ENCODE results near the gene PLD5. TPM values are rescaled to one million over a fixed set of nuclear protein-coding genes. Genes with fewer than 3 reads are reported as not detected.
A peak's percentile ranks its signal among the peaks of the same experiment; 100 is the strongest.

The PLD5 gene
- not detected for total RNA-seq
- total RNA-seq (2013): not detected

GRCh38 chr1:242524571-242525359, at the start of gene PLD5:
Gene PLD5 (minus strand): TSS chr1:242524697.
- intact Hi-C loops (cut with micrococcal nuclease): no loop called here
- H3K9me3 ChIP-seq (ENCODE audit: control insufficient read depth, insufficient read depth, low read length): no peaks in the 10 kb centered on the region
- DNase-seq: no peak
- peaks cover 0 to 4% of the 10 kb centered on the region in 2 donors for H3K4me1 Mint-ChIP-seq
- H3K27ac Mint-ChIP-seq: no peak within 1 kb of the TSS
- no peaks in the 10 kb centered on the region for H3K9me3 Mint-ChIP-seq
- WGBS (ENCODE audit: insufficient coverage): 3% methylated on average over 77 of the region's 77 CpGs
- no peak within 1 kb of the TSS for H3K27ac ChIP-seq (ENCODE audit: low read length)
- H3K36me3 ChIP-seq (ENCODE audit: control insufficient read depth, insufficient read depth, low read length): no peaks in the 10 kb centered on the region
- no peak for ATAC-seq
- H3K4me1 ChIP-seq (ENCODE audit: control insufficient read depth, insufficient read depth, low read length): peaks cover 8% of the 10 kb centered on the region
- peak within 1 kb of the TSS; percentile 53 for H3K4me3 Mint-ChIP-seq
- H3K4me3 ChIP-seq (ENCODE audit: low read length): no peak within 1 kb of the TSS
- H3K36me3 Mint-ChIP-seq: no peaks in the 10 kb centered on the region
- no peak for TF ChIP-seq CTCF (IDR thresholded peaks at IDR 0.05)
- H3K27me3 Mint-ChIP-seq (ENCODE audit: low read depth in 2 of 2): peaks cover 38 to 45% of the 10 kb centered on the region in 2 donors
- peaks cover 29% of the 10 kb centered on the region for H3K27me3 ChIP-seq (ENCODE audit: control insufficient read depth, insufficient read depth, low read length)

DNA sequence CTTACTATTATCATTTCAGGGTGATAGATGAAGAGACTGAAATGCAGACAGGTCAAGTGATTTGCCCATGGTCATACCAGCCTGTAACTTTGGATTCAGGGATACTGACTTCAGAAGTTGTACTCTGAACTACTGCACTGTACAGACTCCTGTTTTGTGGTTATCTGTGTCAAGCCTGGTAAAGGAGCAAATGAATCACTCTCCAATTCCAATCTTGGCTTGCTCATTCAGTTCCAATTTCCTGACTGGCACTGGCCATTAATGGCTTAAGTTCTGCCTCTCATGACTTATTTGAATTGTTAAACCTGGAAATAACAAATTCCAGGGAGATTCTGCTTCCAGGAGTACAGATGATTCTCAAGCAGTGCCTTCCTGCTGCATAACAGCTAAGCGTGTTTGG, 45.4 kb upstream of the PLD5 start:
- ATAC-seq: no peak
- no peaks in the 10 kb centered on the region for H3K27me3 Mint-ChIP-seq (ENCODE audit: low read depth in 2 of 2)
- H3K9me3 Mint-ChIP-seq: peaks cover 0 to 4% of the 10 kb centered on the region in 2 donors
- Histone ChIP-seq H3K4me1 (ENCODE audit: control insufficient read depth, insufficient read depth, low read length) (no peaks in the 10 kb centered on the region), H3K27ac (ENCODE audit: low read length) (no peak overlapping the region), H3K27me3 (ENCODE audit: control insufficient read depth, insufficient read depth, low read length) (no peaks in the 10 kb centered on the region), H3K9me3 (ENCODE audit: control insufficient read depth, insufficient read depth, low read length) (no peaks in the 10 kb centered on the region), H3K4me3 (ENCODE audit: low read length) (no peak overlapping the region), H3K36me3 (ENCODE audit: control insufficient read depth, insufficient read depth, low read length) (no peaks in the 10 kb centered on the region)
- no peak for DNase-seq
- H3K36me3 Mint-ChIP-seq: no peaks in the 10 kb centered on the region
- H3K4me3 Mint-ChIP-seq: no peak overlapping the region
- no peak for TF ChIP-seq CTCF (IDR thresholded peaks at IDR 0.05)
- no peak overlapping the region for H3K27ac Mint-ChIP-seq
- 60% methylated on average over 1 of the region's 1 CpG for WGBS (ENCODE audit: insufficient coverage)
- intact Hi-C loops (cut with micrococcal nuclease): no loop called here
- no peaks in the 10 kb centered on the region for H3K4me1 Mint-ChIP-seq

GRCh38 chr1:242568666-242569065, 44.2 kb upstream of the PLD5 start:
- no peak overlapping the region for H3K4me3 ChIP-seq (ENCODE audit: low read length)
- H3K4me1 ChIP-seq (ENCODE audit: control insufficient read depth, insufficient read depth, low read length): no peaks in the 10 kb centered on the region
- 87% methylated on average over 9 of the region's 9 CpGs for WGBS (ENCODE audit: insufficient coverage)
- H3K9me3 ChIP-seq (ENCODE audit: control insufficient read depth, insufficient read depth, low read length): no peaks in the 10 kb centered on the region
- Mint-ChIP-seq H3K27ac (no peak overlapping the region), H3K9me3 (peaks cover 0 to 2% of the 10 kb centered on the region in 2 donors), H3K36me3 (no peaks in the 10 kb centered on the region), H3K27me3 (ENCODE audit: low read depth in 2 of 2) (no peaks in the 10 kb centered on the region), H3K4me3 (no peak overlapping the region), H3K4me1 (no peaks in the 10 kb centered on the region)
- intact Hi-C loops (cut with micrococcal nuclease): no loop called here
- no peaks in the 10 kb centered on the region for H3K27me3 ChIP-seq (ENCODE audit: control insufficient read depth, insufficient read depth, low read length)
- H3K27ac ChIP-seq (ENCODE audit: low read length): no peak overlapping the region
- no peaks in the 10 kb centered on the region for H3K36me3 ChIP-seq (ENCODE audit: control insufficient read depth, insufficient read depth, low read length)
- DNase-seq (no peak), ATAC-seq (no peak)
- TF ChIP-seq CTCF (IDR thresholded peaks at IDR 0.05): no peak

DNA sequence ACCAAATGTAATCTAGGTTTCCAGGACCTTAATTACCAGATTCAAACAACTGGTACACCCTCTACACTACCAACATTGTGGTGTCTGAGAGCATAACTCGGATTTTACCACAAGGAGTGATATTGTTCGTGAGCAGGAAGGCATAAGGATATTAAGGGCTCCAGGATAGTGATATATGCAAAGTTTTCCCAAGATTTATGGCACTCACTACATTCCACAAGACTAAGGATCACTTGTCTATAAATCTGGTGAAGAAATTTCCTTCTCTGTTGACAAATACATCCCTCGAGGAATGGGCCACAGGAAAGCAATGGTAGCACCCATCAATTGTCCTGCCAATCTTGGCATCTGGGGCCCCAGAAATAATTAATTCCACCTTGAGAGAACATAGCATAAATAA, 43.1 kb upstream of the PLD5 start:
- no peak overlapping the region for H3K27ac ChIP-seq (ENCODE audit: low read length)
- Mint-ChIP-seq H3K4me3 (no peak overlapping the region), H3K27me3 (ENCODE audit: low read depth in 2 of 2) (no peaks in the 10 kb centered on the region), H3K27ac (no peak overlapping the region), H3K9me3 (peaks cover 0 to 5% of the 10 kb centered on the region in 2 donors), H3K36me3 (no peaks in the 10 kb centered on the region), H3K4me1 (no peaks in the 10 kb centered on the region)
- H3K27me3 ChIP-seq (ENCODE audit: control insufficient read depth, insufficient read depth, low read length): no peaks in the 10 kb centered on the region
- no peaks in the 10 kb centered on the region for H3K9me3 ChIP-seq (ENCODE audit: control insufficient read depth, insufficient read depth, low read length)
- no peak overlapping the region for H3K4me3 ChIP-seq (ENCODE audit: low read length)
- DNase-seq (no peak), ATAC-seq (no peak)
- no peak for TF ChIP-seq CTCF (IDR thresholded peaks at IDR 0.05)
- intact Hi-C loops (cut with micrococcal nuclease): no loop called here
- whole genome bisulfite sequencing (ENCODE audit: insufficient coverage): 55% methylated on average over 1 of the region's 3 CpGs
- no peaks in the 10 kb centered on the region for H3K36me3 ChIP-seq (ENCODE audit: control insufficient read depth, insufficient read depth, low read length)
- H3K4me1 ChIP-seq (ENCODE audit: control insufficient read depth, insufficient read depth, low read length): no peaks in the 10 kb centered on the region
